ENCODE results near the gene RNF186.
"Not testable (repeated sequence)": the region's sequence is repeated elsewhere in the genome, so short reads cannot be mapped to it uniquely, and the experiment has no call there.

The RNF186 gene

GRCh38 chr1:19824541-19824940 lies 9.5 kb upstream of the RNF186 start:
- no peak for DNase-seq (ENCODE audit: low spot score)

- DNase-seq (ENCODE audit: low spot score): no peak
These were observed 9.0 kb upstream of the RNF186 start for GRCh38 chr1:19824036-19824435.

DNA sequence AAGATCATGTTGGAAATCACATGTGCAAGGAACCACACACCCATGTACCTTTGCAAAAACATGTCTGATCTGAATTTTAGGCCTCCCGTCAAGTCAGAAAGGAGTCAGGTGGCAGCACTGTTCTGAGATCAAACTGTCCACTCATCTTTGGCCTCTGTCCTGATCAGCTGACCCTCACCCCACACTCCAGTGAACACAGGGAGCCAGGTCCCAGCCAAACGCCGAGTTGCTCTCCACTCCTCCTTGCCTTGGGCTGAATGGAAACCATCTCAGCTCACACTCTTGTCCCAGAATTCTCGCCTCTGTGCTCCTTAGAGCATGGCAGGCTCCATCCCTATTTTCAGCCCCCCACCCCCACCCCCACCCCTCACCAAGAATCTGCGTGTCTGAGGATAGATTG lies 4.6 kb upstream of the RNF186 start:
- no peak for DNase-seq (ENCODE audit: low spot score)

DNA sequence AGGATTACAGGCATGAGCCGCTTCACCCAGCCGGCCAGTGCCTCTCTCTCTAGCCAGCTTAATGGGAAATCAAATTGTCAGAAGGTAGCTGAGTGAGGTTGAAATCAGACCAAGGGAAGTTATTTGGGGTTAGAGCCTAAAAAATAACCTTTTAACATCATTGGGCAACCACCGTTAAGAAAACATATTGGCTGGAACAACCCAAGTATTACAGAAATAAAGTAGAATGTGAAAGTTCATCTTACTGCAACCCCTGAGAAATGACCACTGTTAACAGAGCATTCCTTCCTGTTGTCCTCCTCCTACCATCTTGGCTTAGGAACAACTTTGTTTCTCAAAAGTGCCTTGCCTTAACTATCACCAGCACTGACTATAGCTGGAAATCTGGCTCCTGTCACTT lies 3.2 kb upstream of the RNF186 start:
- no peak for DNase-seq (ENCODE audit: low spot score)

DNA sequence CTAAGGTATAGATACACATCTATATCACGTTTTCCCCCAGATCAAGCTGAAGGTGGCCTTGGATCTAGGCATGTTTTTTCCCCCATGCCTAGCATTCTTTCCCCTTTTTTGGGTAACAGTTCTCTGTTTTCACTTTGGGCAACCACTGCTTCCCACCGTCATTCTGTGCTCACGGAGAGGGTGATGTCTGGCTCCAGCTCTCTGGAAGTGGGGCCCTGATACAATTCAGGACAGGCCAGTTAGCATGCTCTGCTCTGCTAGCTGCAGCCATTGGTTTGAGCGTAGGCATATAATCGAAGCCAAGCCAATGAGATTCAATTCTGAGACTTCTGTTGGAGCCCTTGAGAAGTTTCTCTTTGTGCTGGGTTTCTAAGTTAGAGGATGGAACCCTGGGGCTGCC lies 2.1 kb upstream of the RNF186 start:
- DNase-seq (ENCODE audit: low spot score): no peak

- not testable (repeated sequence) for DNase-seq (ENCODE audit: low spot score)
These were observed 1.6 kb upstream of the RNF186 start for GRCh38 chr1:19816737-19817086.

GRCh38 chr1:19815801-19816736 lies 986 bp upstream of the RNF186 start:
- DNase-seq (ENCODE audit: low spot score): no peak

DNA sequence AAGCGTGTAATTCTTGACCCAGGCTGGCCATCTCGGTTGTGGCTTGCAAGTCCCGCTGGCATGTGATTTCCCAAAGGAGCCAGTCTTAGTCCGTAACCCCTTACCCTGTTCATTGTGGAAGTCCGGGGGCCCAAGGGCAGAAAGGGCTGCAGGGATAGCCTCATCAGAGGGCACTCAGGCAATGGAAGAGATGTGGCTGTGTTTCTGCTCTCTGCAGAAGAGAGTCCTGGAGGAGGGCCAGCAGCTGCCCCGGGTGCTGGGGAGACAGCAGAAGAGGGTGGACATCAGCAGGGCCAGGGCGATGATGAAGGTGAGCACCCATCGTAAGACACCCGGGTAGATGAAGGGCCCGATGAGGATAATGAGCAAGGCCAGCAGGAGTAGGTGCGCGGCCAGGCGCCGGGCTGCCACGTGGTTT lies 830 bp downstream of the RNF186 start:
- no peak for DNase-seq (ENCODE audit: low spot score)

- no peak for DNase-seq (ENCODE audit: low spot score)
These were observed 1.5 kb downstream of the RNF186 start for GRCh38 chr1:19813643-19813960.

- no peak for DNase-seq (ENCODE audit: low spot score)
These were observed 2.0 kb downstream of the RNF186 start for GRCh38 chr1:19812875-19813642.

- peak; percentile 45 for DNase-seq (ENCODE audit: low spot score)
These were observed 3.8 kb downstream of the RNF186 start for GRCh38 chr1:19811206-19811851.

DNA sequence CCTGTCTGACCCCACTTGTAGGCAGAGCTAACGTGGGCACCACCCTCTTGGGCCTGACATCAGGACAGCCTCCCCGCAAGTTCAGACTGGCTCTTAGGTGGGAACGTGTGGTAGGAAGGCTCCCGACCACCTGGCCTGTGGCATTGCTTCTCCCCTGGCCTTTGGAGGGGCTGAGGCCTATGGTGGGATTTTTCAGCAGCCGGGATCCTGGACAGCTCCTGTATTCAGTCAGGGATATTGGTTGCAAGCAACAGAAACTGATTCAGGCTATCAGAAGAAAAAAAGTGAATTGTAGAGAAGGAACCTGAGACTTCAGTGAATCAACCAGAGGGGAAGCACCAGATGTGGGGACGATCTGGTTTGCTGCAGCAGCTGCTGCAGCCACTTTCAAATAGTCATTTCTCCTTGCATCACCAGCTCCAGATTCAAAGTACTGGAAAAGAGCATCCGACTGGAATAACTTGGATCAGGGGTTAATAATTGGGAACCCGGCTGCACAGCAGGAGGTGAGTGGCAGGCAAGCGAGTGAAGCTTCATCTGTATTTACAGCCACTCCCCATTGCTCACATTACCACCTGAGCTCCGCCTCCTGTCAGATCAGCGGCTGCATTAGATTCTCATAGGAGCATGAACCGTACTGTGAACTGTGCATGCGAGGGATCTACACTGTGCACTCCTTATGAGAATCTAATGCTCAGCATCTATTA lies 5.9 kb downstream of the RNF186 start:
- DNase-seq (ENCODE audit: low spot score): no peak

DNA sequence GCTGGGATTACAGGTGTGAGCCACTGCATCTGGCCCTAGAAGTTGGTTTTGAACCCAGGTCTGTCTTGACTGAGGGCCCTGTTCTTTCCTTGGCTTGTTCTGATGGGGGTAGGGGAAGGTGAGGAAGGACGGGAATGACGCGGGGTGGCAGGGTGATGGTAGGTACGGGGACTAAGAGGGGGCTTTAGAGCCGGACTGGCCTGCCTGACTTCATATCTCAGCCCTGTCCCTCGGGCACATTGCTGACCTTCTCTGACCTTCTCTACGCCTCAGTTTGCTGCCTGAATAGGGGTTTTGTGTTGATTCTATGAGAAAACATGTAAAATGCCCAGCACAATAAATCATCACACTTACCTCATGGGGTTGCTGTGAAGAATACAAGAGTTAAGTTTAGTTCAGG lies 6.7 kb downstream of the RNF186 start:
- no peak for DNase-seq (ENCODE audit: low spot score)

- no peak for DNase-seq (ENCODE audit: low spot score)
These were observed 10.2 kb downstream of the RNF186 start for GRCh38 chr1:19804831-19805251.

DNA sequence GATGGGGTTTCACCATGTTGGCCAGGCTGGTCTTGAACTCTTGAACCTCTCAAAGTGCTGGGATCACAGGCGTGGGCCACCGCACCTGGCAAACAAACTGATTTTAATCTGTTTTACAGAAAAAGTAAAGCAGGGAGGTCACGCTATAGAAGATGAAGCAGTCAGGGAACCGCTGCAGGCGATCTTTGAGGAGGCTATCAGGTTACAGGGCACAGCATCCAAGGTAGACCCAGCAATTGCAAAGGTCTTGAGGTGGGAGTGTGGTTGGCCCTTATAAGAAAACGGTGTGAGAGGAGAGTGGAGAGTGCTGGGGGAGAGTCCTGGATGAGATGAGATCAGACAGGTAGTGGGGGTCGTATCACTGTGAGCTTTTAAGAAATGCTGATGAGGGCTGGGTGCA lies 12.8 kb downstream of the RNF186 start:
- DNase-seq (ENCODE audit: low spot score): no peak

DNA sequence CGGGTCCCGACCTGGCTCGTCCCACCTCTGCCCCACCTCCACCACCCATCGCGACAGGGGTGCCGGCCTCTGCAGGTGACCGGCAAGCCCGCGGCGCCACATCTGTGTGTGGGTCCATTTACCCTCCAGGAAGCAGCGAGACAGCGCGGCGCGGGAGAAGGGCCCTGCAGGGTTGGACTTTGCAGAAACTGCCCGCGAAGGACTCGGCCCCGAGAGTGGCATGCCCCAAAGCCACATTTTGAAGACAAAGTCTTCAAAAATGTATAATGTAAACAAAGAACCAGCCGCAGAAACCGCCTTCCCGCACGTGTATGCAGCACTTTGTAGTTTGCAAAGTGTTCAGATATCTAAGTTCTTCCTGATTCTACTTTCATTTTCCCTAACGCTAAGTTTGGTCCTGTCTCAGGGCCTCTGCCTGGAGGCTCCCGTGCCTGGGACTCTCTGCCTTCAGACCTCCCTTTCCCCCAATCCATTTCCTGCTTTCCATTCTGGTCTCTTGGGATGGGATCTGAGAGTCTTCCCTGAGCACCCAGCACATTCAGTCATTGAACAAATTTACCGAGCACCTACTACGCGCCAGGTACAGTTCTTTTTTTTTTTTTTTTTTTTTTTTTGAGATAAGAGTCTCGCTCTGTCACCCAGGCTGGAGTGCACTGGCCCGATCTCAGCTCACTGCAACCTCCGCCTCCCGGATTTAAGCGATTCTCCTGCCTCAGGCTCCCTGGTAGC lies 14.8 kb downstream of the RNF186 start:
- DNase-seq (ENCODE audit: low spot score): peak; percentile 39

GRCh38 chr1:19799230-19800075 lies 15.6 kb downstream of the RNF186 start, which contains the start of gene TMCO4:
TSS of gene TMCO4 (minus strand) at chr1:19799916. CDS start at chr1:19780758, 19,158 bp downstream.
- peak; percentile 53 for DNase-seq (ENCODE audit: low spot score)

GRCh38 chr1:19798486-19799229 lies 16.4 kb downstream of the RNF186 start:
- DNase-seq (ENCODE audit: low spot score): no peak

DNA sequence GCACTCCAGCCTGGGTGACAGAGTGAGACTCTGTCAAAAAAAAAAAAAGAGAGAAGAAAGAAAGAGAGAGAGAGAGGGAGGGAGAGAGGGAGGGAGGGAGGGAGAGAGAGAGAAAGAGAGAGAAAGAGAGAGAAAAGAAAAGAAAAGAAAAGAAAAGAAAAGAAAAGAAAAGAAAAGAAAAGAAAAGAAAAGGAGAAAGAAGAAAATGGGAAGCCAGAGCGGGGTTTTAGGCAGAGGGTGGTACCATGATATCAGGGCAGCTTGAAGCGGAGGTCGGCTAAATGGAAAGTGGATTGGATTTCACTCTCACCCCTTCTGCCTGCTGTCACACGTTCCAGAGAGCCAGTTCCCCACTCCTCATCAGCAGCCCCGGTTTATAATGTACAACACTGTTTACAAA lies 17.3 kb downstream of the RNF186 start:
- DNase-seq (ENCODE audit: low spot score): no peak

GRCh38 chr1:19794583-19794982 lies 20.5 kb downstream of the RNF186 start:
- no peak for DNase-seq (ENCODE audit: low spot score)
